ENCODE results near the gene HOXC5.

HOXC5 gene

GRCh38 chr12:54010053-54010971 lies 22.5 kb upstream of the HOXC5 start:
- no peaks in the 10 kb centered on the region for H3K9me3 Mint-ChIP-seq
- peaks cover 6% of the 10 kb centered on the region for H3K36me3 Mint-ChIP-seq
- DNase-seq (ENCODE audit: low spot score in 2 of 2) (no peak), ATAC-seq (no peak)
- H3K27ac Mint-ChIP-seq = no peak overlapping the region
- H3K4me3 Mint-ChIP-seq = peak overlapping the region; percentile 67
- H3K4me1 Mint-ChIP-seq = peaks cover 50% of the 10 kb centered on the region

- no peak for DNase-seq (ENCODE audit: low spot score in 2 of 2)
- H3K36me3 Mint-ChIP-seq = peaks cover 6% of the 10 kb centered on the region
- H3K4me3 Mint-ChIP-seq = peak overlapping the region; percentile 13
- no peak for ATAC-seq
- H3K27ac Mint-ChIP-seq = no peak overlapping the region
- H3K9me3 Mint-ChIP-seq = no peaks in the 10 kb centered on the region
- peaks cover 43% of the 10 kb centered on the region for H3K4me1 Mint-ChIP-seq
Measured at GRCh38 chr12:54010972-54011664, 21.7 kb upstream of the HOXC5 start.

GRCh38 chr12:54011665-54012532 lies 21.0 kb upstream of the HOXC5 start:
- H3K4me1 Mint-ChIP-seq = peaks cover 39% of the 10 kb centered on the region
- no peak overlapping the region for H3K27ac Mint-ChIP-seq
- ATAC-seq (no peak), DNase-seq (ENCODE audit: low spot score in 2 of 2) (no peak)
- peaks cover 6% of the 10 kb centered on the region for H3K36me3 Mint-ChIP-seq
- peak overlapping the region; percentile 13 for H3K4me3 Mint-ChIP-seq
- no peaks in the 10 kb centered on the region for H3K9me3 Mint-ChIP-seq

DNA sequence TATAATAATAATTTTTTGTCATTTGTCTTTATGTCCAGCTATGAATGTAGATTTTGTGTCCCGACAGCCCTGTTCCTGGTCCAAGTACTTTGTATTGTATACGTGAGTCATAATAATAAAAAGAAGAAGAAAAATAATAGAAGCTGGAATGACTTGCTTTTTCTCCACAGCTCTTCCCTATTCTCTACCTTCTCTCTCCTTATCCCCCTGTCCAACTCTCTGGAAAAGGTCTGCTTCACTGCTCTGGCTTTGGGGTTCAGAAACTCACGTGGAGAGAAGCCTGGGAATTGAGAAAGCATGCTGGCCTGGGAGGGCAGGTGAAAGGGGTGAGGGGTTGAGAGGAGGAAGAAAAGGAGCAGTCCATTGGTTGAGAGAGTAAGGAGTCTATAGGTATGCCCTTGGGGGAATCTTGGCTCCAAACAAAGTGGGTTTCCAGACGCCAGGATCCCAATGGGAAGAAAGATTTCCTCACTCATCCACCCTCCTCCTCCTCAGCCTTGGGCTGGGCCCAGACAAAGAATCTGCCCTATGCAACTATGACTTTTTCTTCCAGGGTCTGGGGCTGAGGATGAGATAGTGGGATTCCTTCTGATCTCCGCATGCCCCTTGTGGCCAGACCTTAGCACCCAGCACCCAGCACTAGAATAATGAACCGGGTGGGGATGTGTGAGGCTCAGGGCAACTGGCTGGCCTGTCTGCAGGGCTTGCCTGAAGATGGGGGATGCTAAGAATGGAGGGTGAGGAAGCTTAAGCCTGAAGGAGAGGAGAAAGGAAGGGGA lies 20.0 kb upstream of the HOXC5 start:
- peaks cover 48% of the 10 kb centered on the region for H3K4me1 Mint-ChIP-seq
- DNase-seq (ENCODE audit: low spot score in 2 of 2) (no peak), ATAC-seq (no peak)
- H3K9me3 Mint-ChIP-seq = no peaks in the 10 kb centered on the region
- no peak overlapping the region for H3K4me3 Mint-ChIP-seq
- no peak overlapping the region for H3K27ac Mint-ChIP-seq
- H3K36me3 Mint-ChIP-seq = peaks cover 6% of the 10 kb centered on the region

DNA sequence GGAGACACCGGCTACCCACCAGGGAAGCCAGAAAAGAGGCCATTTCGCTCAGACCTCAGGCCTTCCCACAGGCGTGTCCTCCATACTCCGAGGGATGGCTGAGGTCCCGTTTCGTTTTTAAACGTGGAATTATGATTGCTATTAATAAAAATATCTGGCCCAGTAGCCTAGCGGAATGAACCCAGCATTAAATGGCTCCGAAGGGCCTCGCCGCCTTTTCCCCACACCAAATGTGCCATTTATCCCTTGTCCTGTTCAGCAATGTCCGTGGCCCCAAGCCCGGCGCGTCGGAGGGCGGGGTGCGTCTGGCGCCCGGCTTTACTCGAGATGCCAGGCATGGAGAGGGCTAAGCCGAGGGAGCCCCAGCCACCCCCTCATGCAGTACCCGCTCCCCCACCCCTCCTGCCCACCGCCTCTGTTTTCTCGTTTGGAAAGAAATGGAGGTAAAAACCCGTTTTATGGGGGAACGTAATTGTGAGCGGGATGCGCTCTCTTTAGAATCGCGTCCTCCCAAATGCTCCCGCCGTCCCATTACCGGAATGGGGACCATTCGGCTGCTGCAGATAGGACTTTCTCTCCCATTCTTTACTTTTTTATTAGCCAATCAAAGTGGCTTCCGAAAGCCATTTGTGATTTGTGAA lies 18.4 kb upstream of the HOXC5 start:
- Mint-ChIP-seq H3K27ac (no peak overlapping the region), H3K4me1 (peaks cover 48% of the 10 kb centered on the region), H3K4me3 (peak overlapping the region; percentile 39), H3K9me3 (no peaks in the 10 kb centered on the region), H3K36me3 (peaks cover 6% of the 10 kb centered on the region)
- ATAC-seq (no peak), DNase-seq (ENCODE audit: low spot score in 2 of 2) (no peak)

GRCh38 chr12:54015018-54015931 lies 17.6 kb upstream of the HOXC5 start:
- Mint-ChIP-seq H3K4me3 (peak overlapping the region; percentile 39), H3K27ac (no peak overlapping the region), H3K9me3 (no peaks in the 10 kb centered on the region), H3K4me1 (peaks cover 48% of the 10 kb centered on the region), H3K36me3 (peaks cover 6% of the 10 kb centered on the region)
- no peak for DNase-seq (ENCODE audit: low spot score in 2 of 2)
- ATAC-seq = no peak

DNA sequence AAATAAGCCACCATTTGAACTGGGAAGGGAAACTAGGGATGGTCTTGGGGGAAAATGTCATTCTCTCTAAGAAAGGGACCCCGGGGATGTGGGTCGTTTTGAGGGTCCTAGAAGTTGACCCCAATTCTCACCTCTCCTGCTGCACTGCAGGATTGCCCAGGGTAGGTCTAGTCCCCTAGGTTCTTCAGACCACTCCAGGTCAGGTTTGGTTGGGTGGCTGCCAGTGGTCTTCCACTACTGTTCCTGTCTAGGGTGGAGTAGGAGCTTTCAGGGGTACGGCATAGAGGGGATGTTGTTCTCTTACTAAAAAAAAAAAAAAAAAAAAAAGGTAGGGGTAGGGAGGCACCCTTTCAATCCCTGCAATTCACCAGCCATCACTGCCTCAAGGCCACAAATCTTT lies 16.8 kb upstream of the HOXC5 start:
- peaks cover 6% of the 10 kb centered on the region for H3K36me3 Mint-ChIP-seq
- peak overlapping the region; percentile 84 for H3K4me3 Mint-ChIP-seq
- ATAC-seq = no peak
- no peak overlapping the region for H3K27ac Mint-ChIP-seq
- DNase-seq (ENCODE audit: low spot score in 2 of 2) = no peak
- H3K4me1 Mint-ChIP-seq = peaks cover 45% of the 10 kb centered on the region
- H3K9me3 Mint-ChIP-seq = no peaks in the 10 kb centered on the region

DNA sequence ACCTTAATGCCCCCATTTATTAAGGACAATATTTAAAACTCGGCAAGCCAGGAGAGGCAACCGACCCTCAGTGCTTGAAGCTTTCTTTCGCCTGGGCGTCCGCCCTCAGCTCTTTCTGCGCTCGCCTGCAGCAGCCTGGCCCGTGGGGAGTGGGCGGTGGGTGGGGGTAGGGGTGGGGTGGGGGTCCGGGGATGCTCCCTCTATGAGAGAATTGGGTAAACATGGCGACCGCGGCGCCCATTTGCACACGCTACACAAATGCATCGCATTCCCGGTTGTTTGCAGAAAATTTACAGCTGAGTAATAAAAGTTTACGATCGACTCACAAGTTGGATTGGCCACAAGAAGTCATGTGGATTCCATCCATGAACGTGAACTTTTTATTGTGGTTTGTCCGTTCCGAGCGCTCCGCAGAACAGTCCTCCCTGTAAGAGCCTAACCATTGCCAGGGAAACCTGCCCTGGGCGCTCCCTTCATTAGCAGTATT lies 16.3 kb upstream of the HOXC5 start:
- Mint-ChIP-seq H3K27ac (no peak overlapping the region), H3K9me3 (no peaks in the 10 kb centered on the region), H3K4me3 (peak overlapping the region; percentile 84), H3K36me3 (peaks cover 6% of the 10 kb centered on the region), H3K4me1 (peaks cover 43% of the 10 kb centered on the region)
- ATAC-seq (no peak), DNase-seq (ENCODE audit: low spot score in 2 of 2) (no peak)

GRCh38 chr12:54017027-54017788 lies 15.6 kb upstream of the HOXC5 start:
- H3K9me3 Mint-ChIP-seq = no peaks in the 10 kb centered on the region
- peaks cover 42% of the 10 kb centered on the region for H3K4me1 Mint-ChIP-seq

DNA sequence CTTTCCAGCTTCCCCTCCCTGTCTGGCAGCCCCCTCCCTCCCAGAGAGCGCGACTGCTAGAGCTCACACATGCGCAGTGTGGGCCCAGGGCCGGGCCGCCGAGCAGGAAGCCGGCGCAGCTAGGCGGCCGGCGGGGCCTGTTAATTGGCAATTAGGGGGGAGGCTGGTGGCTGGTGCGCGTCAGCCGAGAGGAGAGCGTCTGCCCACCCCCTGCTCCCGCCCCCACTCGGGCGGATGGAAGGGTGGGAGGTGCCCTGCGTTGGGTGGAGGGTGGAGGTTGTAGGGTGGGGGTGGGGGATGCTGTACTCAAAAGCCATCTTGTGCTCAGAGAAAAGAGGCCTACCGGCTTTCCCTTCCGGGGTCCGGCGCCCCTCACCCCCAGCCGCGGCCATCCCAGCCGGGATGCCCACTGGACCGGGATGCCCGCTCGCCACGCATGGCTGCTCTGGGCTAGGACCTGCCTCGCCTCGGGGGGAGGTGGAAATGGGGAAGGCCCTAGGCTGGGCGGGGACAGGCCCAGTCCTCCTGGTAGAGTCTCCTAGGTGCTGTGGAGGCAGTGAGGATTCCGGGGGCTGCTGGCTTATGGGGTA lies 14.9 kb upstream of the HOXC5 start:
- ATAC-seq (peak; percentile 90), DNase-seq (ENCODE audit: low spot score in 2 of 2) (peak; percentile 57 to 87)
- Mint-ChIP-seq H3K36me3 (peaks cover 6% of the 10 kb centered on the region), H3K4me3 (peak overlapping the region; percentile 84), H3K9me3 (no peaks in the 10 kb centered on the region), H3K27ac (peak overlapping the region; percentile 87), H3K4me1 (peaks cover 42% of the 10 kb centered on the region)

More at GRCh38 chr12:54017027-54017788, 15.6 kb upstream of the HOXC5 start:
- Mint-ChIP-seq H3K27ac (peak overlapping the region; percentile 87), H3K36me3 (peaks cover 6% of the 10 kb centered on the region), H3K4me3 (peak overlapping the region; percentile 84)
- DNase-seq (ENCODE audit: low spot score in 2 of 2) (no peak), ATAC-seq (peak; percentile 64)

- Mint-ChIP-seq H3K36me3 (peaks cover 6% of the 10 kb centered on the region), H3K27ac (peak overlapping the region; percentile 87), H3K4me1 (peaks cover 42% of the 10 kb centered on the region), H3K4me3 (peak overlapping the region; percentile 84), H3K9me3 (no peaks in the 10 kb centered on the region)
- ATAC-seq = no peak
- no peak for DNase-seq (ENCODE audit: low spot score in 2 of 2)
Measured at GRCh38 chr12:54018468-54018984, 14.3 kb upstream of the HOXC5 start.

- ATAC-seq (no peak), DNase-seq (ENCODE audit: low spot score in 2 of 2) (no peak)
- no peak overlapping the region for H3K27ac Mint-ChIP-seq
- no peak overlapping the region for H3K4me3 Mint-ChIP-seq
- no peaks in the 10 kb centered on the region for H3K36me3 Mint-ChIP-seq
- H3K9me3 Mint-ChIP-seq = no peaks in the 10 kb centered on the region
- H3K4me1 Mint-ChIP-seq = peaks cover 38% of the 10 kb centered on the region
Measured at GRCh38 chr12:54019091-54019811, 13.6 kb upstream of the HOXC5 start.

Data from stimulated activated effector memory CD8-positive, alpha-beta T cell treated with anti-CD3 and anti-CD28 coated beads, Interleukin-12 subunit alpha, Interleukin-12 subunit beta, amount 100 ng/mL, for 72 hours (primary cell).